K562 (cell line): ENCODE data around the gene RYR1. TPM values are rescaled to one million over a fixed set of nuclear protein-coding genes. Genes with fewer than 3 reads are reported as not detected.

Experiments
- CEBPB ChIP-seq: fragments of 450-650 bp; IDR thresholded peaks from 2 replicates; pipeline ENCODE4 v1.6.1; 2016; ENCODE audit warnings: missing genetic modification characterization, missing compliant biosample characterization
- CGGBP1 ChIP-seq: fragments of 250-450 bp; sonication (Bioruptor Pico); IDR thresholded peaks from 2 replicates; pipeline ENCODE4 v1.9.0; 2021; ENCODE audit warnings: mild to moderate bottlenecking
- CHD4 ChIP-seq: fragments of 200-600 bp; sonication (generic); IDR thresholded peaks from 3 replicates; pipeline ENCODE4 v1.6.1; 2012; ENCODE audit warnings: low read depth, mild to moderate bottlenecking, mixed read lengths, low read length, inconsistent platforms; ENCODE audit not compliant: insufficient read depth, insufficient replicate concordance, poor library complexity, severe bottlenecking
- CREB5 ChIP-seq: fragments of 250-450 bp; sonication (Bioruptor Pico); IDR thresholded peaks from 2 replicates; pipeline ENCODE4 v1.5.0; 2020; ENCODE audit warnings: mild to moderate bottlenecking
- EP400 ChIP-seq: fragments of 450-650 bp; IDR thresholded peaks from 2 replicates; pipeline ENCODE4 v1.6.1; 2017; ENCODE audit warnings: antibody characterized with exemption, mild to moderate bottlenecking, moderate library complexity
- MED1 ChIP-seq: sonication (generic); formaldehyde crosslinking; IDR thresholded peaks from 2 replicates; pipeline ENCODE4 v1.8.1; 2023; ENCODE audit warnings: missing genetic modification reagents, borderline replicate concordance
- PCBP2 ChIP-seq: fragments of 200-400 bp; formaldehyde crosslinking; IDR thresholded peaks from 2 replicates; pipeline ENCODE4 v1.6.1; 2018; ENCODE audit warnings: low read length, low read depth, mild to moderate bottlenecking, moderate library complexity; ENCODE audit not compliant: poor library complexity, severe bottlenecking
- SMARCA4 ChIP-seq: fragments of 450-650 bp; IDR thresholded peaks from 2 replicates; pipeline ENCODE4 v1.6.1; 2016
- ZBED1 ChIP-seq: IDR thresholded peaks from 2 replicates; pipeline ENCODE4 v1.6.1; 2014
- ZBTB43 ChIP-seq: sonication (generic); formaldehyde crosslinking; IDR thresholded peaks from 2 replicates; pipeline ENCODE4 v1.8.0; 2023; ENCODE audit warnings: mild to moderate bottlenecking, missing genetic modification reagents
- ZNF354B ChIP-seq: fragments of 250-450 bp; sonication (Bioruptor Pico); IDR thresholded peaks from 2 replicates; pipeline ENCODE4 v1.4.0; 2020
- polyA plus RNA-seq, 8 experiments: library from polyadenylated mRNA; depleted of rRNA in 4 of 8; stranded (reverse) in 5 of 8; unstranded in 3 of 8; fragments of >200 nt; fragmentation: Nextera tagmentation in 2 of 8; fragmentation: Illumina TruSeq in 1 of 8; extraction: Ambion mirVana in 2 of 8; extraction: Trizol in 1 of 8; gene quantifications; 2 replicates each; pipeline versions ENCODE4 v1.2.1 to v1.2.3, GENCODE V29; 2011 to 2014; ENCODE audit warnings: inconsistent platforms in 1 of 8, missing spikeins in 1 of 8
- total RNA-seq, 7 experiments: library from RNA; depleted of rRNA in 6 of 7; stranded (reverse); fragments of >200 nt in 6 of 7; fragmentation: Illumina TruSeq in 2 of 7; extraction: Trizol in 2 of 7; gene quantifications; 2 replicates each; pipeline versions ENCODE4 v1.2.1 to v1.2.3, GENCODE V29; 2011 to 2021; ENCODE audit warnings: low replicate concordance in 1 of 7

Gene RYR1
- total and polyA plus RNA-seq, 9 of the 15 experiments (the other 6 are each of a cell fraction or from before 2014, with no cell fraction given), result 0.11 to 7.4 (median 3.7) TPM

GRCh38 chr19:38417544-38418506 is 15.7 kb upstream of the RYR1 start (continued):
- TF ChIP-seq CREB5 (CRISPR knock-in tag) (no peak), ZBED1 (0 out of 2 replicates have a peak, but pooled peaks have one; percentile 29), MED1 (CRISPR knock-in tag) (no peak), CGGBP1 (CRISPR knock-in tag) (no peak), CHD4 (no peak), EP400 (peak; percentile 63), PCBP2 (no peak), ZNF354B (CRISPR knock-in tag) (no peak), CEBPB (tag) (no peak), SMARCA4 (0 out of 2 replicates have a peak, but pooled peaks have one; percentile 33), ZBTB43 (CRISPR knock-in tag) (no peak)
